LoVo (cell line): ENCODE results near the gene LAMA4.

Source experiments
- DNase-seq: peaks from one replicate; pipeline ENCODE4 v3.0.0-alpha.2; 2016; ENCODE audit warnings: low spot score

LAMA4 gene

DNA sequence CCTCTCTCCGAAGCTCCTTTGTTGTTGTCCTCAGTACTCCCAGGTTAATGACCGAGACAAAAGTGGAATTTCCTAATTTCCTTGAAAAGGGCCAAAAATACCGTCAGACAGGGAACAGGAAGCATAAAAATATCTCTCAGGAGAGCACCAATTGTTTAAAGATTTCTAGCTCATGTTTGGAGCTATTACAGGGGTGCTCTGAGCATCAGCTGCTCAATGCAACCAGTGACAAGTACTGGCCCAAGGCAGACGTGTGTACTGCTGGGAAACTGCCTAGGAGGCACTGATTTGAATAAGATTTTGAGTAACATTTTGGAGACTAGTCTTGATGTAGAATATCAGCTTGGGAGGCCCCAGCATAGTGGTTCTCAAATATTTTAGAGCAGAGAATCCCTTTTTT is 17.3 kb downstream of the LAMA4 start:
- no peak for DNase-seq

DNA sequence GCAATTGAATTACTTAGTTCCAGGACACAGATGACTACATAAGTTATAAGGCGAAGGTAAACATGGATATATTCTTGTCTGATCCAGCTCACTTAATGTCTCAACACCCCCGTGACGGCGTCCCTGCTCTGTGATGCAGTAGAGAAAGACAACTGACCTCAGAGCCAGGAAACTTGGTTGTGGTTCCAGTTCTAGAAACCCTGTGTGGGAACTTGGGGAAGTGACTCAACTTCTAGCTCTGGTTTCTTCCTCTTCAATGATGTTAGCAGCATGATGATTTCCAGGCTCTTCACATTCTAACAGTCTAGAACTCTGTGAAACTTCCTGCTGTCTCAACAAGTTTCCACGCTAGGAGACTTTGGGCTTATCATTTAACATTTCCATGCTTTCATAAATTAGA is 18.4 kb downstream of the LAMA4 start:
- DNase-seq, result no peak

DNA sequence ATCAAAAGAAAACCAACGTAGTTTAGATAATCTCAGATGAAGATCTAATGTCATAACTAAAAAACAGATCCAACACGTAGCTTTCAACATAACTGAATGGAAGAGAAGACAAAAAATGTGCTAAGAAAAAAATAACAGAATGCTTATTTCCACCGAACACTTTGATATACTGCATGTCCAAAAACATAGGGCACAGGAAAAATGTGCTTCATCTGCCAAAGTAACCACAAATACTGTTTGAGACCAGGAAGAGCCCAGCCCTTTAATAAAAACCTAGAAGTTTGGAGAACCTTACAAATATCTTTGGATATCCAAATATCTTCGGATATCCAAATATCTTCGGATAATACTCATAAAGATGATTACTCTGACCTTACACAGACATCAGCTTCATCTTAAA is 19.8 kb downstream of the LAMA4 start:
- DNase-seq, result no peak

DNA sequence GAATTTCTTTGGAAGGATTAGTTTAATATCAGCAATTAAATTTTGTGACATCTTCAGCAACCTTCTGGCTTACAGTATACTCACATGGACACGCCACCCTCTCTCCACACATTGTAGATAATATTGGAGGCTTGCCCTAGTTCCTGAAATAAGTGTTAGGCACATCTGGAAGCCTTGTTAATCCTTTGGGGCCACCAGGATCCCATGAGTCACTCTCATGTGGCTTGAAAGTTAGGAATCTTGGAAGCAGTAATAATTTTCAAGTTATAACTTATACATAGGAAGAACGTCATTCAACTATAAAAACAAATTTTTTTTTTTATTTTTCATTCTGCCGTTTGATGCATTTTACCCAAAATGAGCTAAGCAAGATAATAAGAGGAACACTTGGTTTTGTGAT is 20.5 kb downstream of the LAMA4 start:
- DNase-seq, result no peak

DNA sequence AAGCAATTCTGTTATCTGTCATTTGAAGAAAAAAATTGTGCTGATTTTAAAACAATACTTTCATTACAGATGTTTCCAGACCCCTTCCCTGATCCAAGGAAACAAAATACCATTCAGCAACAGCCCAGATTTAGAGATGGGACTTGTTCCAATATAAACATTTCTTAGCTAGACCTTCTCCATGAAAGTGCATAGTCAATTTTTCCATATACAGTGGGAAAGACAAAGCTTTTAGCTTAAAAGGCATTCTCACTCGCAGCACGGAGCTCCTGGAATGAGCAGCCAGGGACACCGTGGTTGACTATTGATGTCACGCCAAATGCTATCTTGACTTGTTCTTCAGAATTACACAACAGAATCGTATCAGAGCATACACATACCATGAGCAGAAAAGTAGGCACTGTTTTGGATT is 21.5 kb downstream of the LAMA4 start:
- DNase-seq, result no peak

DNA sequence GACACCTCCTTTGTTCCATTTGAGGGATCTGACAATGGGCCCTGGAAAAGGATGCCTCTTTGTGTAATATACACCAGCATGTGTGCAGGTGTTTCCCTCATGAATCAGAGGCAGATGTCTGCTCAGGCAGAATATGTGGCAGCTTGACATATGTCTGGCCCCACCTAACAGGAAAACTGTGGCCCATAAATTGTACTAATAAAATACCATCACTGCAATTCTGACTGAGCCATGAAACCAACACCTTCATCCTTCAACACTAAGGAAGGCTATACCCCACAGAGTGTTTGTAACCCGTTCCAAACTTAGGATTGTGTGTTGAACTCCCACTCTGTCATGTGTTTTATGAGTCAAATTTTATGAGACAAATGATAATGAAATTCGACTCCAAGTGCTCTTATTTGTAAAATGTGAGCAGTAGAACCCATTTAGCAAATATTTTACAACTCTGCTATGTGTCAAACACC is 22.7 kb downstream of the LAMA4 start:
- DNase-seq, result no peak

DNA sequence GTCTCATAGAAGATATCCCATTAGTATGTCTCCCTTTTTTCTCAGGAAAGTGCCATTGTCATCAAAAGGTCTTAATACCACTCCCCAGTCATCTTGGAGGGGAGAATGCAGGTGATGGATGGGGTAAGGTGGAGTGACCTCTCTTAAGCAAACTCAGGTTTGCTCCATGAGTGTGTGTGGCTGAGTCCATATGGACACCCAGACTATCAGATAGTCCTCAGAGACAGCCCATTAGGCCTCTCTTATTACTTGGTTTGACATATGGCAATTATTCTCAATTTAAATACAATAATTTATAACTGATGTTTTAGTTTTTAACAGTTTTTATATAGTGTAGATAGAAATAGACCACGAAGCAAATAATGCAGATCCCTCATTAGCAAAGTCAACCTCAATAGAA is 23.2 kb downstream of the LAMA4 start:
- no peak for DNase-seq

DNA sequence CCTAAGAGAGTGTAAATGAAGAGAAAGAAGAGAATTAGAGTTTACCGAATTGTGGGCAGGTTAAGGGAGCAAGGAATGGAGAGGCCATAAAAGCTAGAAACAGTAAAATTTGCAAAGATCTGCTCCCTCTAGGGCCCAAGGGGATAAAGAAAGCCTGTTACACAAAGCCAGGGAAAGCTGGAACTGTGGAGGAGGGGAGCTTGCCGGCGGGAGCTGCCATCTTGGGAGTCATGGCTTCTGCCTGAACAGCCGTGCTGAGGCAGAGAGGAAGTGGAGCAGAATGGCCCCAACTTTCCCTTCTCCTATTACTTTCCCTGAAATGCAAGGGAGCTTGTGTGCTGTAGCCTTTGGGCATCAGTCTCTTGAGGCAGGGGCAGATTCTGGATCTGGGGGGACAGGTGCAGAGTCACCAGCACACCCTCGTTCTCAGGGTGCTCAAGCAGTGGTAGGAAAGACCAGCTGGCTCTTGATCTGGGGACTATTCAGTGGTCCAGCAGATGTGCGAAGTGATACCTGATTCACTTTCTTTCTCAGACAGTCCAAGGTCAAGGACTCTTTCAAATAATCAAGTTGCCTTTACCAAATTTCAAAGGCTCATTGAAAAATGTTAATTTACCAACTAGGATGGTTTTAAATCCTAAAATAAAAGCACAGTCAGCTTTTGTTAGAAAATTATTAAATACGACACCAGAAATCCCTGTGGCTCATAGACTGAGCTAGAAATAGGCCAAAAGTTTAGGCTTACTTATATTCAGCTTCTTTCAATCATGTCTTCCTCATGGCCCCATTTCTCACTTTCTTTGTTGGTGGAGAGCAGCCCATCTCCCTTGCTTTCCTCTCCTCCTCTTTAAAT is 25.7 kb downstream of the LAMA4 start:
- no peak for DNase-seq

DNA sequence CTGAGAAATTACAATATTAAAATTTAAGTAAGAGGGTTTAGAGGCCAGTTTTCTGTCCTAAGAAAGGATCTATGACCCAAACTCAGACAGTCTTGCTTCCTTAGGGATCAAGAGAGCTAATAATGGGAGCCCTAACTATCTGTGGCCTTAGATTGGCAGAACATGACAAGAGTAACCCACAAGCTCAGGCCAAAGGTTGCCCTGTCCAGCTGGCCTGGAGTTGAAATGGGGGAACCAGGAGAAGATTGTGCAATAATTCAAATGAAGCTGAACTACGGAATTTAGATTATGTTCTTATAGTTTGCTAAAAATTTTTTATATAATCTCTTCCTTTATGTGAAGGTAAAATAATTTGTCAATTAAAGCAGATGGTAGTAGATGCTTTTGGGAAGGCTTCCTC is 26.4 kb downstream of the LAMA4 start:
- no peak for DNase-seq

DNA sequence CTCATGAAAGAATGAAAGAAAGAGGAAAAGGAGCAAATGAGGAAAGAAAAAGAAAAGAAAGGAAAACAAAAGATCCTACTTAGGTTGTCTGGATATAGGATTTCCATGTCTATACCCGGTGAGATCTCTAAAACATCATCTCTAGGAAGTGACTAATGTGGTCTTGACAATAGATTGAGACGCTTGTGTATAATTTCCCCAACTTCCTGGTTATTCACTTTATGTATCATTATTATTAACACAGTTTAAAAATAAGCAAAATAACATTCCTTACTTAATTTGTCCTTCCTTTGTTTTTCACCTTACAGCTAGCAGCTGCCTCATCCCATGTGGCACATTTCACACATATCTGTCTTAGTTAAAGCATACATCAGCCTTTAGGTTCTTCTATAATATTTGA is 27.0 kb downstream of the LAMA4 start:
- no peak for DNase-seq

DNA sequence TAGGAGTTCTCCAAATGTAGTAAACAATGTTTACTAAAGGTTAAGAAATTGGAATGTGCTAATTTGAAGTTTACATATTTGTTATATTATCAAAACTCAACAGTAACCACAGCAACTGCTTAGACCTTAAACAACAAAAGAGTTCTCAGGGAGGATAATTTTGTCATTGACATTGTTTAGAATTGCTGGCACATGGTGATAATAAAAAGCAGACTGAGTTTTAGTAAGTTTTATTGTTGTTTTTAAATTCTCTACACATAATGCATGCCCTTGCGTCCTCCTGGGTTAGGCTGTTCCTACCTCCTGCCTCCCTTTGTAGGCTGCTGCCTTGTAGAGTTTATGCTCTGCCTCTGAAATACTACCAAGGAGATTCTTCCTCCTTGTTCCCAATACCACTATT is 28.7 kb downstream of the LAMA4 start:
- no peak for DNase-seq

DNA sequence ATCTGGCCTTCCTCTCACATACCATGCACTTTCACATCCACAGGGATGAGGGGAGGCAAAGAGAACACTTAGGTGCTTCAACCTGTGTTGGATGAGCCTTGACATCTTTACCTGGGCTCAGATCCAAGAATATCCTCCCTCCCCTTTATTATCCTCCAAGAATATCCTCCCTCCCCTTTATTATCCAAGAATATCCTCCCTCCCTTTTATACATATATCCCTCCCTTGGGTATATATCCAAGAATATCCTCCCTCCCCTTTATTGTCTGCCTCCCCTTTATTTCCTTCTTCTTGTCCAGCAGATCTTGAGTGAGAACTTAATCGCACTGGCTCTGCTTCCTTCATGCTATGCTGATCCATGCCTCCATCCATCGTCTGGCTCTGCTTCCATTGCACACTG is 30.3 kb downstream of the LAMA4 start:
- no peak for DNase-seq

DNA sequence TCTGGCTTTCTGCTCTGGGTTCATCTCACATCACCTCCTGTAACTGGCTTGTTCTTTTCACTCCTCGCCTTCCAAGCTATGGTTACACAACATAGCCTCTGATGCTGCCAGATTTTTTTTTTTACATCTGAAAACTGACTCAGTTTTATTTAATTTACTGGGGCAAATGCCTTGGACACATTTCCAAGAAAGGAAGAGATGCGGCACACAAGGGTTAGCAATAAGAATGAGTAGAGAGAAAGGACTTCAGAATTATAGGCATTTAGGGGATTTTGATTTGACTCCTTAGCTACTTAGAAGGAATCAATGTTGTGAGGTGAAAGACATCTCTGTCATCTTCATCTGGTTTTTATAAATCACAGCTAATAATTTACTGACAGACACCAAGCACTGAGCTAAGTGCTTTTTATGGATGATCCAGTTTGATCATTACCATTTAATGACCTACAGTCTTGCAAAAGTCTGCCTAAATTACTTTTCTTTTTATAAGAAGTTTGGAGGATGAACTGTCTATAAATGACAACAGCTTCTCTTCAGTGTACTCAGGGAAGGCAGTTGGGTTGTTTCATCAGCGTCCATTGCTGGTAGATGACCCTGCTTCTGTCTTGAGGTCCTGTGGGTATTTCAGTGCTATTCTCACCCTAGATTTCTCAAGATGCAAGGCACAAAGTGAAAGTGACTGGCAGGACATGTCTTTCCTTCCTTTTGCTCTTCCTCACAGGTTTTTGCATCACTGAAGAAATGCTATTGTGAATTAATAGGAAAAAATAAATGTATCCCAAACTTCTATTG is 31.1 kb downstream of the LAMA4 start:
- no peak for DNase-seq

DNA sequence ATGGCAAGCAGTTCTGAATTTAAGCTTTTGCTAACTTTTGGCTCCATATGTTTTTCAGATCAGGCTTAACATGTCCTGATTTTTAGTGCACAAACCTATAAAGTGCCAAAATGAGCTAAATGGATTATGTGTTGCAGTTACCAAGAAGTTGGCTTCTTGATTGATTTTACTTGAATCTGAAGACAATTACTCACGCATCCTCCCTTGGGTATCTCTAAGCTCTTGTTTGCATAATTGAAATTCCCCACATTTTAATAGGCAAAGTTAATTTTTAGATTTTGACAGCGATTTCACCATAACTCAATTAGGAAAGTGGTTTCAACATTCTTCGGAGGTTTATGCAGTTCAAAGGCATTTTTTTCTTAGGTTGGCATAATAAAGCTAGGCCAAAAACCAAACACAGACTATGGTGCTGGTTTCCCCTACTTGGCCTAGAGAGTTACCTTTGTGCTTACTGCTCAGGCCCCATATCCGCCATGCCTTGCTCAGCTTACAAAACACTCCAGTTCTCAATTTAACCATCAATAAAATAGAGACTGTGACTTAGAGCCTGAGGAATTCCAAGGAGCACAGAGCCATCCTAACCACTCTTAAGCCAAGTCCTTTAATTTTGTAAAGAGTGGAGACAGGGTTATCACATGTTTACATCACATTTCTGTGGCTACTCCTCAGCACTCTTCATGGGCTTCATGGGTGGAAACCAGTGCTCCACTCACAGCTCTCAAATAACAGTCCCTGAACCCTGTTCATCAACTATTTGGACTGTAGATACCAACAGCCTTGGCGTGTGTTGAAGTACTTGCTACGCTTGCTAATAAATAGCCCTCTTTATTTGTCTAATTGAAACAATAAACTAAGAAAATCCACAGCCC is 32.1 kb downstream of the LAMA4 start:
- DNase-seq, result no peak

DNA sequence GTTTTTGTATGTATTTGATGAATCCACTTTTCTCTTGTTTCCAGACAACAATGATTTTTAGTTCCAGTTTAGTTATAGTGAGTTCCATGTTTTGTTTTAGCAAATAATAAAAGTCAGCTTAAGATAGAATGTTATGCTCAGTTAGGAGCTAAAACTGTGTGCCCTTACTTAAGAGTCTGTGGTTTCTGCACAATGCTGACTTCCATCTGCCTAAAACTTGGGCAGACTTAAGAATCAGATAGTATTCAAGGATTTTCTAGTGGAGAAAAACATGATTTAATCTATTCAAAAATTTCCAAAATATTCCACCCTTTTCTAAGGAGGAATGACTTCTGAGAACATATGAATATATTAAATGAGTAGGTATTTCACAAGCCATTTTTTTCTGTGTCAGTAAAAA is 32.8 kb downstream of the LAMA4 start:
- DNase-seq, result no peak

DNA sequence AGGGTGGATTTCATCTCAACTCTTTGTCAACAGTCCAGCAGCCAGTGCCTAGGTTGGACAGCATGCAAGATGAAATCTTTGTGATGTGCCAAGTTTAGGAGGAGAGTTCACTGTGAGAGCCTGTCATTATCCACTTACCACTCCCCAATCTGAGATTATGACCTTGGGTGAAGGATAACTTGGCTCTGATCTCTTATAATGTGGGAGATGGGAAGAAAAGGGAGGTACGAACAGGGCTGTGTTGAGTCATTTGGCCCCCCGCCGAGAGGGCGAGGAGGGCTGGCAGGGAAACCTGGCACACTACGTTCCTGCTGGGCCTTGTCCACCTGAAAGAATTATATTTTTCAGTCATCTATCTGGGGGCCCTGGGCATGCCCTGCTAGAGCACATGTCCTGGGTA is 35.8 kb downstream of the LAMA4 start:
- peak; percentile 36 for DNase-seq

DNA sequence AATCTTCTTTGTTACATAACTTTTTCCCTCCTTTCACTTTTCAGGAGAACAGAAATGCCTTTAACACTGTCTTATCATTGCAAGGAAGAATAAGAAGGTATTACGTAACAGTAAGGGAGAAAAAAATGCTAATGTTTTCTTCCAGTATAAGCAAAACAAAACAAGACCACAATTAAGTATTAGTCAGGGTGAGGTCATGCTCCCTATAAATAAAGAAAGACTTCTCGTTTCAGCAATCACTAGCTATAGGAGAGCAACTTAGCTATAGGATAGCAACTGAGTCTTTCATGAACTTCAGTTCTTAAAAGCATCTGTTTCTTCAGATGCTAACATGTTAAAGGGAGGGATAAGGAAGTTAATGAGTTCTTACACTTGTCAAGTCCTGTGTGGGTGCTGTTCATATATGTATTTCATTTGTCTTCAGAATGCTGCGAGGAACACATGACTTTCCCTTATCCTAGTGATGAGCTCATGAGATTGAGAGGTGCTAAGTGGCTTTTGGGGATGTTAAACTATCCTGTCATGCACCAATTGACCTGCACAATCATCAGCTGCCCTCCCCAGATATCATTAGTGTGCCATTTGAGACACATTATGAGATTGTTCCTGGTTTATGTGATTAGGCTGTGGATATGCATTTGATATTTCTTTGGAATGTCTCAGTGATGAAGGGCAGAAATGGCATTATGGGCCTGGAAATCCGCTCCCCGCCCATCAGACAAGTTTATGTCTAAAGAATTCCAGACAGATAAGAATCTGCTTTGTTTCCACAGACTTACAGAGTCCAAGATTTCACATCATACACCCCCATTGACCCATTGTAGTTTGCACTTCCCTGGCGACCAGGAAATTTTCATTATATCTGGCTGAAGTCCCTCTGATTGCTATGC is 37.5 kb downstream of the LAMA4 start:
- peak; percentile 55 for DNase-seq

DNA sequence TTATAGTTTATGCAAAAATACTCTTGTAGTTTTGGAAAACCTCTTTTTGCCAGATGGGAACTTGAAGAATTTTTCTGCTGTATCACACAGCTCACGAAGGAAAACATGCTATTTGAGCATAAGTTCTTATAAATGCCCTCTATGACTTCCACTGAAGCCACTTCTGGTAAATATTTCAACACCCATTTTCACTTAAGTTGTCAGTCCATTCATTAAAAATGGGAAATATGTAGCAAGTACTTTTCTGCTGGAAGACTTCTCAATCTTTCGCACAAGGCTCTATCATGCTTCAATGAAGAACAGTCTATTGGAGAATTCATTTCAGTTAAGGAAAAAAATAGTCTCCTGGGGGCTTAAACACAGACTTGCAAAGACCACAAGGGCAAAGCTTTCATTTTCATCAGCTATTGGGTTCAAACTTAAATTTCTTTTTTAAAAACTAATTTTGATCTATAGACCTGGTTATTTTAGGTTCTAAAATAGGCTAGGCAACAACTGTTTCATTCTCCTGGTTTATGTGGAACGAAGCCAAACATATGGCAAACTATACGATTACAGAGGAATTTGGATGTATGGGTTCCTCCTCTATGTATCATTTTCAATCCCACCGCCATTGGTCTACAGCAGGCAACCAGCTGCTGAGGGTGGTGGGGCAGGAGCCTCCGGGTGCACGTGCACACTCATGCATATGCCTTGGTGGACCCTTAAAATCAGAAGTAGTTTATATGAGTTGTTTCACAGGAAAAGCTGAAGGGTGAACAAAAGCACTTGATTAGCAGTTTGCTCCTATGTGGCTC is 38.7 kb downstream of the LAMA4 start:
- no peak for DNase-seq

DNA sequence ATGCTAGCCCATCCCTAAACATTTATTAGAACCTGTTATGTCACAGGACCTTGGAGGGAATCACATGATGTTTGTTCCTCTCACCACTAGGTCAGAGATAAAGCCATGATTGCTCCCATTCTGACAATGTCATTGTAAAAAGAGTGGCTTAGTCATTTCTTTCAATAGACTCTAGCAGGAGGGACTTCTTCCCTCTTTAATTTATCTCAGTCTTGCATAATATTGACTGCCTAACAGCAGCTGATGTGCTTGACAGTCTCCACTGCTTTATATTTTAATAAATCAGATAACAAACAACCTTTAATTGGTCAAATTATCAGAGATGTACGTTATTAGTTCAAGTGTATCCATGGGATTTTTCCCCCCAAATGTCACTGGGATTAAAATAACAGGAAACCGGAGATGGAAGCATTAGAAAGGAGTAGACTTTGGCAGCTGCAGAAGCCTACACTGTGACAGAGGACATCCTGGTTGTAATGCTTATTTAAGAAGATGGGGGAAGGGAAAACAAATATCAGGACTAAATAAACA is 39.6 kb downstream of the LAMA4 start:
- DNase-seq, result peak; percentile 19

DNA sequence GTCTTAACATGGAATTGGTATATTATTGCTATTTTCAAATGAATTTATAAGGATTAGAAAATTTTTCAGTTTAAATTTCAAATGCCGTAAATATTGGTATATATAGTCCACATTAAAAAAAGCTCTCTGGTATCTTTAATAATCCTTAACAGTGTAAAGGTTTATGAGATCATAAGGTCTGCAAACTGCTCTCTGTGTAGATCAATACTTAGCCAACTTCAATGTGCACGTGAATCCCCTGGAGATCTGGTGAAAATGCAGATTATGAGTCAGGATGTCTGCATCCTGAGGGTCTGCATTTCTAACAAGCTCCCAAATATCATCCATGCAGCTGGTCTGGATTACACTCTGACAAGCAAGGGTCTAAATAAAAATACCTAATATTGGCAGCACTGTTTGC is 43.5 kb downstream of the LAMA4 start:
- DNase-seq, result no peak
